ENCODE results near the gene DAB2IP.

GRCh38 chr9:121693388-121693670 lies 41.9 kb downstream of the DAB2IP start:
- TF ChIP-seq CTCF (IDR thresholded peaks at IDR 0.05), result no peak
- TF ChIP-seq EZH2 (IDR thresholded peaks at IDR 0.05), result no peak
- no peak for TF ChIP-seq EZH2phosphoT487 (IDR thresholded peaks at IDR 0.05)

Data from neural progenitor cell (in vitro differentiated cells).